ENCODE measurements around the gene HMCN2.

HMCN2 gene

GRCh38 chr9:130230631-130231030, 34.9 kb upstream of the HMCN2 start:
- H3K36me3 ChIP-seq (ENCODE audit: control insufficient read depth in 2 of 2, insufficient read depth in 2 of 2, low read length in 2 of 2): no peaks in the 10 kb centered on the region
- no peaks in the 10 kb centered on the region for H3K4me1 ChIP-seq (ENCODE audit: control insufficient read depth in 2 of 2, insufficient read depth in 2 of 2, low read length in 2 of 2)
- no peak overlapping the region for H3K27ac ChIP-seq (ENCODE audit: low read depth in 2 of 2, low read length in 2 of 2)
- H3K9me3 ChIP-seq (ENCODE audit: control insufficient read depth in 2 of 2, low read length in 2 of 2): no peaks in the 10 kb centered on the region
- H3K27me3 ChIP-seq (ENCODE audit: control insufficient read depth in 2 of 2, insufficient read depth in 2 of 2, low read length in 2 of 2): no peaks in the 10 kb centered on the region
- no peak overlapping the region for H3K9ac ChIP-seq (ENCODE audit: low read depth in 1 of 2, low read length in 2 of 2)
- no peak overlapping the region for H3K4me3 ChIP-seq (ENCODE audit: low read length in 2 of 2)

- Histone ChIP-seq H3K4me1 (ENCODE audit: control insufficient read depth in 2 of 2, insufficient read depth in 2 of 2, low read length in 2 of 2) (no peaks in the 10 kb centered on the region), H3K4me3 (ENCODE audit: low read length in 2 of 2) (no peak overlapping the region), H3K9me3 (ENCODE audit: control insufficient read depth in 2 of 2, low read length in 2 of 2) (no peaks in the 10 kb centered on the region), H3K27ac (ENCODE audit: low read depth in 2 of 2, low read length in 2 of 2) (no peak overlapping the region), H3K27me3 (ENCODE audit: control insufficient read depth in 2 of 2, insufficient read depth in 2 of 2, low read length in 2 of 2) (no peaks in the 10 kb centered on the region), H3K9ac (ENCODE audit: low read depth in 1 of 2, low read length in 2 of 2) (no peak overlapping the region), H3K36me3 (ENCODE audit: control insufficient read depth in 2 of 2, insufficient read depth in 2 of 2, low read length in 2 of 2) (no peaks in the 10 kb centered on the region)
Observed at GRCh38 chr9:130232899-130233586, 32.5 kb upstream of the HMCN2 start.

- no peaks in the 10 kb centered on the region for H3K9me3 ChIP-seq (ENCODE audit: control insufficient read depth in 2 of 2, low read length in 2 of 2)
- no peak overlapping the region for H3K27ac ChIP-seq (ENCODE audit: low read depth in 2 of 2, low read length in 2 of 2)
Observed at GRCh38 chr9:130233587-130233945, 32.0 kb upstream of the HMCN2 start.

GRCh38 chr9:130234340-130235260, 31.0 kb upstream of the HMCN2 start:
- Histone ChIP-seq H3K9me3 (ENCODE audit: control insufficient read depth in 2 of 2, low read length in 2 of 2) (no peaks in the 10 kb centered on the region), H3K4me1 (ENCODE audit: control insufficient read depth in 2 of 2, insufficient read depth in 2 of 2, low read length in 2 of 2) (no peaks in the 10 kb centered on the region), H3K27ac (ENCODE audit: low read depth in 2 of 2, low read length in 2 of 2) (no peak overlapping the region), H3K4me3 (ENCODE audit: low read length in 2 of 2) (no peak overlapping the region), H3K9ac (ENCODE audit: low read depth in 1 of 2, low read length in 2 of 2) (no peak overlapping the region), H3K27me3 (ENCODE audit: control insufficient read depth in 2 of 2, insufficient read depth in 2 of 2, low read length in 2 of 2) (no peaks in the 10 kb centered on the region), H3K36me3 (ENCODE audit: control insufficient read depth in 2 of 2, insufficient read depth in 2 of 2, low read length in 2 of 2) (no peaks in the 10 kb centered on the region)

More at GRCh38 chr9:130233587-130233945, 32.0 kb upstream of the HMCN2 start:
- Histone ChIP-seq H3K4me3 (ENCODE audit: low read length in 2 of 2) (no peak overlapping the region), H3K4me1 (ENCODE audit: control insufficient read depth in 2 of 2, insufficient read depth in 2 of 2, low read length in 2 of 2) (no peaks in the 10 kb centered on the region), H3K36me3 (ENCODE audit: control insufficient read depth in 2 of 2, insufficient read depth in 2 of 2, low read length in 2 of 2) (no peaks in the 10 kb centered on the region), H3K9ac (ENCODE audit: low read depth in 1 of 2, low read length in 2 of 2) (no peak overlapping the region), H3K27me3 (ENCODE audit: control insufficient read depth in 2 of 2, insufficient read depth in 2 of 2, low read length in 2 of 2) (no peaks in the 10 kb centered on the region)

- Histone ChIP-seq H3K27ac (ENCODE audit: low read depth in 2 of 2, low read length in 2 of 2) (no peak overlapping the region), H3K27me3 (ENCODE audit: control insufficient read depth in 2 of 2, insufficient read depth in 2 of 2, low read length in 2 of 2) (no peaks in the 10 kb centered on the region), H3K4me3 (ENCODE audit: low read length in 2 of 2) (no peak overlapping the region), H3K9me3 (ENCODE audit: control insufficient read depth in 2 of 2, low read length in 2 of 2) (no peaks in the 10 kb centered on the region), H3K4me1 (ENCODE audit: control insufficient read depth in 2 of 2, insufficient read depth in 2 of 2, low read length in 2 of 2) (peaks cover 0 to 2% of the 10 kb centered on the region in 2 donors), H3K9ac (ENCODE audit: low read depth in 1 of 2, low read length in 2 of 2) (no peak overlapping the region), H3K36me3 (ENCODE audit: control insufficient read depth in 2 of 2, insufficient read depth in 2 of 2, low read length in 2 of 2) (no peaks in the 10 kb centered on the region)
Observed at GRCh38 chr9:130235558-130236435, 29.8 kb upstream of the HMCN2 start.

- H3K4me3 ChIP-seq (ENCODE audit: low read length in 2 of 2): no peak overlapping the region
- no peaks in the 10 kb centered on the region for H3K36me3 ChIP-seq (ENCODE audit: control insufficient read depth in 2 of 2, insufficient read depth in 2 of 2, low read length in 2 of 2)
- no peaks in the 10 kb centered on the region for H3K27me3 ChIP-seq (ENCODE audit: control insufficient read depth in 2 of 2, insufficient read depth in 2 of 2, low read length in 2 of 2)
- H3K9me3 ChIP-seq (ENCODE audit: control insufficient read depth in 2 of 2, low read length in 2 of 2): no peaks in the 10 kb centered on the region
- H3K27ac ChIP-seq (ENCODE audit: low read depth in 2 of 2, low read length in 2 of 2): peak overlapping the region; percentile 12 to 43
- peaks cover 0 to 2% of the 10 kb centered on the region in 2 donors for H3K4me1 ChIP-seq (ENCODE audit: control insufficient read depth in 2 of 2, insufficient read depth in 2 of 2, low read length in 2 of 2)
- H3K9ac ChIP-seq (ENCODE audit: low read depth in 1 of 2, low read length in 2 of 2): no peak overlapping the region
Observed at GRCh38 chr9:130236436-130236985, 29.0 kb upstream of the HMCN2 start.

GRCh38 chr9:130237076-130237475, 28.5 kb upstream of the HMCN2 start:
- Histone ChIP-seq H3K4me3 (ENCODE audit: low read length in 2 of 2) (no peak overlapping the region), H3K4me1 (ENCODE audit: control insufficient read depth in 2 of 2, insufficient read depth in 2 of 2, low read length in 2 of 2) (peaks cover 0 to 2% of the 10 kb centered on the region in 2 donors), H3K9ac (ENCODE audit: low read depth in 1 of 2, low read length in 2 of 2) (no peak overlapping the region), H3K27ac (ENCODE audit: low read depth in 2 of 2, low read length in 2 of 2) (peak overlapping the region; percentile 12 to 43), H3K36me3 (ENCODE audit: control insufficient read depth in 2 of 2, insufficient read depth in 2 of 2, low read length in 2 of 2) (no peaks in the 10 kb centered on the region), H3K27me3 (ENCODE audit: control insufficient read depth in 2 of 2, insufficient read depth in 2 of 2, low read length in 2 of 2) (no peaks in the 10 kb centered on the region), H3K9me3 (ENCODE audit: control insufficient read depth in 2 of 2, low read length in 2 of 2) (no peaks in the 10 kb centered on the region)

- Histone ChIP-seq H3K27ac (ENCODE audit: low read depth in 2 of 2, low read length in 2 of 2) (no peak overlapping the region), H3K9me3 (ENCODE audit: control insufficient read depth in 2 of 2, low read length in 2 of 2) (no peaks in the 10 kb centered on the region), H3K4me1 (ENCODE audit: control insufficient read depth in 2 of 2, insufficient read depth in 2 of 2, low read length in 2 of 2) (peaks cover 2 to 3% of the 10 kb centered on the region in 2 donors), H3K9ac (ENCODE audit: low read depth in 1 of 2, low read length in 2 of 2) (no peak overlapping the region), H3K4me3 (ENCODE audit: low read length in 2 of 2) (no peak overlapping the region), H3K27me3 (ENCODE audit: control insufficient read depth in 2 of 2, insufficient read depth in 2 of 2, low read length in 2 of 2) (no peaks in the 10 kb centered on the region), H3K36me3 (ENCODE audit: control insufficient read depth in 2 of 2, insufficient read depth in 2 of 2, low read length in 2 of 2) (no peaks in the 10 kb centered on the region)
Observed at GRCh38 chr9:130237763-130238524, 27.6 kb upstream of the HMCN2 start.

- Histone ChIP-seq H3K4me3 (ENCODE audit: low read length in 2 of 2) (no peak overlapping the region), H3K4me1 (ENCODE audit: control insufficient read depth in 2 of 2, insufficient read depth in 2 of 2, low read length in 2 of 2) (peaks cover 5% of the 10 kb centered on the region in 2 donors), H3K9ac (ENCODE audit: low read depth in 1 of 2, low read length in 2 of 2) (no peak overlapping the region), H3K36me3 (ENCODE audit: control insufficient read depth in 2 of 2, insufficient read depth in 2 of 2, low read length in 2 of 2) (no peaks in the 10 kb centered on the region), H3K9me3 (ENCODE audit: control insufficient read depth in 2 of 2, low read length in 2 of 2) (no peaks in the 10 kb centered on the region), H3K27ac (ENCODE audit: low read depth in 2 of 2, low read length in 2 of 2) (no peak overlapping the region), H3K27me3 (ENCODE audit: control insufficient read depth in 2 of 2, insufficient read depth in 2 of 2, low read length in 2 of 2) (no peaks in the 10 kb centered on the region)
Observed at GRCh38 chr9:130239363-130239695, 26.2 kb upstream of the HMCN2 start.

Data from mucosa of rectum (tissue), 2 donors.